ENCODE data around the gene PTPRM. TPM values are rescaled to one million over a fixed set of nuclear protein-coding genes. Genes with fewer than 3 reads are reported as not detected.

PTPRM gene
- total RNA-seq, 4 donors from 2014 or later, result 81.5 to 98.9 (median 86.8) TPM

DNA sequence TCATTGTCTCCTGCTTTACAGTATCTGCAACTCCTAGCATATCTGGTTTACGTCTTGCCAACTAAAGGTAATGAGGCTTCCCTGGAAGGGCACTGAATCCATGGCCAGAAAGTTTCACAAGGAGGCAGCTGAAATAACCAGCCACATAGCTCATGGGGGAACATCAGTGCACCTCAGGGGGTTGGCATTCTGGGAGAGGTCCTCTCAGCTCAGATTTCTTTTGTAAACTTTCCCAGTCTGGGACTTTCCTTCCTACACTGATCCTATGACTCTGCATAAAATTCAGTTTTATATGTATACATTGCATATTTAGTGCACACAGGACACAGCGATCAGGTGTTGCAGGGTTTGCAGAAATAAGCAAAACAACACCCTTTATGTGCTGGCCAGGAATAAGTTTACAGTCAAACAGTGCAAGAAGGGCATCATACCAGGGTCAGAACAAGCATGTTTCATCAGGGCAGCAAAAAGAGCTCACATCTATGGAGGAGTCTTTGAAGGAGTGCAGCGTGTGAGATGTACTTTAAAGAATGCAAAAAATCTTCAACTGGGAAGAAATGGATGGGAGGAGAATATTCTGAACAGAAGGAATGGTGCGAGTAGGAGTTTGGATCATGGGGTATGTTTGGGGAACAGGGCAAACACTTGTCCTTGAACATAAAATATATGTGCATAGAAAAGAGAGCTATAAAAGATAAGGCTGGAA is 801.5 kb downstream of the PTPRM start:
- H3K27ac ChIP-seq, result no peak overlapping the region
- H3K36me3 ChIP-seq, result peaks cover 0 to 14% of the 10 kb centered on the region in 2 donors
- H3K4me3 ChIP-seq, result no peak overlapping the region
- no peaks in the 10 kb centered on the region for H3K27me3 ChIP-seq
- WGBS, 2 donors (ENCODE audit: low coverage in 1 of 2), result 92 to 100% methylated on average over 4 of the region's 4 CpGs
- H3K4me1 ChIP-seq, result peaks cover 0 to 14% (median 6%) of the 10 kb centered on the region in 3 donors
- TF ChIP-seq POLR2A (IDR thresholded peaks at IDR 0.05), result no peak
- ATAC-seq, result no peak
- H3K9me3 ChIP-seq, result no peaks in the 10 kb centered on the region

GRCh38 chr18:8373486-8373885 is 806.4 kb downstream of the PTPRM start:
- Histone ChIP-seq H3K27me3 (no peaks in the 10 kb centered on the region), H3K9me3 (no peaks in the 10 kb centered on the region), H3K4me3 (no peak overlapping the region), H3K36me3 (peaks cover 0 to 39% of the 10 kb centered on the region in 2 donors), H3K27ac (no peak overlapping the region), H3K4me1 (no peaks in the 10 kb centered on the region)
- no peak for ATAC-seq
- 92 to 95% methylated on average over 5 of the region's 5 CpGs for WGBS, 2 donors (ENCODE audit: low coverage in 1 of 2)
- TF ChIP-seq EP300 (IDR thresholded peaks at IDR 0.05), result no peak
- no peak for TF ChIP-seq CTCF (IDR thresholded peaks at IDR 0.05)
- TF ChIP-seq POLR2AphosphoS5 (IDR thresholded peaks at IDR 0.05), result no peak
- no peak for TF ChIP-seq POLR2A (IDR thresholded peaks at IDR 0.05)

DNA sequence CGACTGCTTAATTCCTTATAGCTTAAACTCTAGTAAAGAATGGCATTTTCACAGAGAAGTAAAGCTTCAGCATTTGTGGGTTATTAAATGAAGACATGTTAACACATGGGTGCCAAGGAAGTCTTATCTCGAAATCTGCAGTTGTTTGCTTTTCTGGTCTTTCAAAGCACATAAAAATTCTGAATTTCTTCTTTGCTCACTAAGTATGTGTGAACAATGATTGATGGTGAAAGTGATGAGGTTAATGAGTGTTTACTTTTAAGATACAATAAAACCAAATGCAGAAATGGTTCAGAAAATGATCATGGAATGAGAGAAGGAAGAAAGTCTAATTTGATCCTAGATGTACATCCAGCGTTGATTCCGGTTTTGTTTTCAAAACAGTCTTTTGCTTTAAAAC is 807.6 kb downstream of the PTPRM start:
- 92 to 100% methylated on average over 4 of the region's 4 CpGs for WGBS, 2 donors (ENCODE audit: low coverage in 1 of 2)
- Histone ChIP-seq H3K36me3 (peaks cover 0 to 51% of the 10 kb centered on the region in 2 donors), H3K4me1 (no peaks in the 10 kb centered on the region), H3K27ac (no peak overlapping the region), H3K27me3 (no peaks in the 10 kb centered on the region), H3K4me3 (no peak overlapping the region), H3K9me3 (no peaks in the 10 kb centered on the region)
- TF ChIP-seq POLR2AphosphoS5 (IDR thresholded peaks at IDR 0.05) (no peak), POLR2A (IDR thresholded peaks at IDR 0.05) (no peak), CTCF (IDR thresholded peaks at IDR 0.05) (no peak), EP300 (IDR thresholded peaks at IDR 0.05) (no peak)
- no peak for ATAC-seq

DNA sequence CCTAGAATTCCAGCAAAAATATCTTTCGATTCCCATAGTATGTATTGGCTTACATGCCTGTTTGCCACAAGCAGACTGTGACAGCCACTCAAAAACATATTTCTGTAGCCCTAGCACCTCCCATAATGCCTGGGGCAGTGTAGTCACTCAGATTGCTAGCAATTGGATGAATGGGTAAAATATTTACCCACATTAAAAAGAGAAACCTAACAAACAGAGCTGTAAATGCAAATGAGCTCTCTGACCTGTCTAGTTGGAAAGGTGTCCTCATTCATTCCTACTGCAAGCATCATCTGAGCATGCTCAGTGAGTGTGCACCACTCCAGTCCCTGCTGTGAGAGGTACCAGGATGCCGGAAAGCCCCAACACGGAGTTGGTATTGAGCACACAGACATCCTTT is 808.1 kb downstream of the PTPRM start:
- TF ChIP-seq EP300 (IDR thresholded peaks at IDR 0.05) (no peak), POLR2A (IDR thresholded peaks at IDR 0.05) (no peak), CTCF (IDR thresholded peaks at IDR 0.05) (no peak), POLR2AphosphoS5 (IDR thresholded peaks at IDR 0.05) (no peak)
- 88 to 100% methylated on average over 1 to 3 of the region's 3 CpGs for WGBS, 2 donors (ENCODE audit: low coverage in 1 of 2)
- H3K36me3 ChIP-seq, result peaks cover 0 to 55% of the 10 kb centered on the region in 2 donors
- no peak for ATAC-seq
- no peaks in the 10 kb centered on the region for H3K27me3 ChIP-seq
- H3K27ac ChIP-seq, result no peak overlapping the region
- no peak overlapping the region for H3K4me3 ChIP-seq
- no peaks in the 10 kb centered on the region for H3K4me1 ChIP-seq
- H3K9me3 ChIP-seq, result no peaks in the 10 kb centered on the region

DNA sequence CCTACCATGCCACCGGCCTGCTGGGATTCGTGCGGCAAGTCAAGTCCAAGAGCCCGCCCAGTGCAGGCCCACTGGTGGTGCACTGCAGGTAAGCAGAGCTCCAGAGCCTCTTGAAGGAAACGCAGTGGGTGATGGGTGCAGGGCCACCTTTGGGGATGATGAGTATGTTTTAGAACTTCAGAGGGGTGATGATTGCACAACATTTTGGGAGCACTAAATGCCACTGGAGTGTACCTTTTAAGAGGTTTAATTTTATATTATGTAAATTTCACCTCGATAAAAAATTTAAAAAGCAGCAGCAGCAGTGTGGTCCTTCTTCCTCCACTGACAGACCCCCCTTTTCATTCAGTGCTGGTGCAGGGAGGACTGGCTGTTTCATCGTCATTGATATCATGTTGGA is 809.0 kb downstream of the PTPRM start:
- Histone ChIP-seq H3K36me3 (peaks cover 0 to 62% of the 10 kb centered on the region in 2 donors), H3K9me3 (no peaks in the 10 kb centered on the region), H3K4me3 (no peak overlapping the region), H3K27me3 (no peaks in the 10 kb centered on the region), H3K27ac (no peak overlapping the region), H3K4me1 (no peaks in the 10 kb centered on the region)
- TF ChIP-seq CTCF (IDR thresholded peaks at IDR 0.05) (no peak), POLR2AphosphoS5 (IDR thresholded peaks at IDR 0.05) (no peak)
- WGBS, 2 donors (ENCODE audit: low coverage in 1 of 2), result 90 to 97% methylated on average over 3 of the region's 7 CpGs
- no peak for ATAC-seq

All from gastroesophageal sphincter (tissue), 4 donors.